Tibial nerve (tissue), 3 donors: ENCODE measurements around the gene GPR63.

Experiments used
- EP300 ChIP-seq, 2 donors: sonication (generic); formaldehyde crosslinking; IDR thresholded peaks; one replicate each; pipeline ENCODE4 v1.6.1; 2017; ENCODE audit warnings: antibody characterized with exemption in 2 of 2, mild to moderate bottlenecking in 1 of 2
- POLR2A ChIP-seq, 2 donors: fragments of 450-650 bp; IDR thresholded peaks; one replicate each; pipeline ENCODE4 v1.6.1; 2017; ENCODE audit warnings: antibody characterized with exemption in 2 of 2, mild to moderate bottlenecking in 2 of 2, moderate library complexity in 2 of 2

GRCh38 chr6:96786336-96786735, 50.9 kb downstream of the GPR63 start:
- no peak for TF ChIP-seq EP300 (IDR thresholded peaks at IDR 0.05)
- no peak for TF ChIP-seq POLR2A (IDR thresholded peaks at IDR 0.05)
